NCI-H1105 treated with DMSO at 0.1 percent for 48 hours (cell line): ENCODE results near the gene KRTAP16-1.
"Not testable (repeated sequence)": the region's sequence is repeated elsewhere in the genome, so short reads cannot be mapped to it uniquely, and the experiment has no call there.

Experiments
- DNase-seq: peaks from one replicate; lab custom pipeline; 2025; lab: John Stamatoyannopoulos, UW

Gene KRTAP16-1, protein sequence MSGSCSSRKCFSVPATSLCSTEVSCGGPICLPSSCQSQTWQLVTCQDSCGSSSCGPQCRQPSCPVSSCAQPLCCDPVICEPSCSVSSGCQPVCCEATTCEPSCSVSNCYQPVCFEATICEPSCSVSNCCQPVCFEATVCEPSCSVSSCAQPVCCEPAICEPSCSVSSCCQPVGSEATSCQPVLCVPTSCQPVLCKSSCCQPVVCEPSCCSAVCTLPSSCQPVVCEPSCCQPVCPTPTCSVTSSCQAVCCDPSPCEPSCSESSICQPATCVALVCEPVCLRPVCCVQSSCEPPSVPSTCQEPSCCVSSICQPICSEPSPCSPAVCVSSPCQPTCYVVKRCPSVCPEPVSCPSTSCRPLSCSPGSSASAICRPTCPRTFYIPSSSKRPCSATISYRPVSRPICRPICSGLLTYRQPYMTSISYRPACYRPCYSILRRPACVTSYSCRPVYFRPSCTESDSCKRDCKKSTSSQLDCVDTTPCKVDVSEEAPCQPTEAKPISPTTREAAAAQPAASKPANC

DNA sequence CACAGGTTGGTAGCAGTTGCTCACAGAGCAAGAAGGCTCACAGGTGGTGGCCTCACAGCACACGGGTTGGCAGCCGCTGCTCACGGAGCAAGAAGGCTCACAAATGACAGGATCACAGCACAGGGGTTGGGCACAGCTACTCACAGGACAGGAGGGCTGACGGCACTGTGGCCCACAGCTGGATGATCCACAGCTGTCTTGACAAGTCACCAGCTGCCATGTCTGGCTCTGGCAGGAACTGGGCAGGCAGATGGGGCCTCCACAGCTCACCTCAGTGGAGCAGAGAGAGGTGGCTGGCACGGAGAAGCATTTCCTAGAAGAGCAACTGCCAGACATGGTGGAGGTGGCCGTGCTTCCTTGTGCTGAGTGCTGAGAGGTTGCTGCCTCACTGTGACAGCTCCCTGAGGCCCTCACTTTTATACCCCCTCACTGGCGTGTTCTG, at the start of gene KRTAP16-1:
Gene KRTAP16-1, minus strand, starts transcription at position 392 of the 442 bp plus-strand sequence. Its CDS starts 56 bp downstream, at position 336.
- no peak for DNase-seq

DNA sequence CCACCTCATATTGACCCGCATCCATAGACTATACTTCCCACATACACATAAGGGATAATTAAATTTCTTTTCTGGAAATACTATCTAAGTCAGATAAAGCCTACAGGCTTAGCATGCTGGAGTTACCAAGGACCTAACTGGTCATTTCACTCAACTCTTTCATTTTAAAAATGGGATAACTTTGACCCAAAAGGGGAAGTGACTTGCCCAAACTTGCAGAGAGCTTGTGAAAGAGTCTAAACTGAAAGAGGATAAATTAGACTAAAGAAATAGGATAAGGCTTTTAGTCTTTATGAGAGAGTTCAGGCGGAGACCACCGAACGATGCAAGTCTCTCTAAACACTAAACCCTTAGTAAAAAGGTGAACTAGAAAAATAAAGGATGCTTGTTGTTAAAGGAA, 45.4 kb upstream of the KRTAP16-1 start:
- no peak for DNase-seq

DNA sequence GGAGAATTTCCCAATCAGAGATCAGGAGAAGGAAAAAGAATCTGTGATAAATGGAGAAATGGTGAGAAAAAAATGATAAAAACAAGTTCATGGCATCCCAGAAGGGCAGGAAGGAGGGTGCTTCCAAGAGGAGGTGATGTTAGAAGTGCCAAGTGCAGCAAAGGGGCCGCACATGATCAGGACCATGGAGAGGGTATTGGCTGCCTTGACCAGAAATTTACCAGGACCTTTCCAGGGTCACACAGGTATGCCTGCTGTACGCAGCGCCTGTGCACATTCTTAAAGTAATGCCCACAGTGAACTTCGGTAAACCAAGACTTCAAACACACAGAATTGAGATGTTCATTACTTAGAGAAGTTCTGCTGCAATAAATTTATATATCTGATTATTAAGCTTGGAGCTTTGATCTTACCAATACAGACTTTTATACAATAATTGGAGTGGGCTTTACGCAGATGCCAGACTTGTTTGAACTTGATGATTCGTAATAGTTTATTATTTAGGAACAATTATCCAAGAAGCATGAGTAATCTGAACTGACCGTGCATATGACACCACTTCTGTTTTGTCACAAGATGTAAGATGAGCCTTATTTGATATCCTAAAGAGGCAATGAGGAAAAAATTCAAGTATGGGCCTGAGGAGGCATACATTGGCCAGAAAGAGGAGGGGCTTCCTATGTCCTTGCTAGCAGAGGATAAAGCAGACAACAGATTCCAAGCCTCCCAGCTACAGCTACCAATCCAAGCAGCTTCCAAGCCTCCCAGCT, 43.7 kb upstream of the KRTAP16-1 start:
- DNase-seq = peak; percentile 62

DNA sequence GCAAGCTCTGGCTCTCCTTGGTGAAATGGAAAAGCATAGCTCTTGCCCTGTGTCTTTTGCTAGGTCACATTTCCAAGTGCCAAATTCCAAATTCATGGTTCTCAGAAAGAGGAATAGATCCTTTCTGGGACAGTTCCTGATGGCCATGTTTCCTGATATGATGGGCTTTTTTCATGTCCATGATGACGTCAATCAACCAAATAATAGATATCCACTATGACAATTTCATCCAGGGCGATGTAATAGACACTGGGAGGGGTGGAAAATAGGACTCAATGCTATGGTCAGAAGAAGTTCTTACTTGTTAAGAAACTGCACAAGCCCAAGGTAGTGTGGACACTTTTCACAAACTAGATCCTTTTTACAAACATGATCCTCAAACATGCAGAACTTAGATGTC, 42.1 kb upstream of the KRTAP16-1 start:
- DNase-seq = no peak

DNA sequence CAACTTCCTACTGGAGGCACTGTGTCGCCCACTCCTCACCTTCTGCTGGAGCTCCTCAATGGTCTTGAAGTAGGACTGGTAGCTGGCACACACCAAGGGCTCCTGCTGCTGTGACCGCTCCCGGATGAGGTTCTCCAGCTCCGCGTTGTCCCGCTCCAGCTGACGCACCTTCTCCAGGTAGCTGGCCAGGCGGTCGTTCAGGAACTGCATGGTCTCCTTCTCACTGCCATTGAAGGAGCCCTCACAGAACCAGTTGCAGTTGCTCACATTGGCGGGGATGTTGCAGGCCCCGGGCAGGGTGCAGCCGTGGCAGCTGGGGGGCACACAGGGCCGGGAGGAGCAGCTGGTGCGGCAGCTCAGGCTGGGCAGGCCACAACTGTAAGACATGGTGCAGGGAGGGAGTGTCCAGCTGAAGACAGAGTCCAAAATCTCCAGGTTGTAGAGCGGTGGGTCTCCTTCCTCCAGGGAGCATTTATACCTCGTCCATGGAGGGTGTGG, 41.3 kb upstream of the KRTAP16-1 start, which contains the start of gene KRT33A:
Gene KRT33A, minus strand, starts transcription at position 448 of the 498 bp plus-strand sequence. Its CDS starts 61 bp downstream, at position 387.
- DNase-seq = not testable (repeated sequence)

DNA sequence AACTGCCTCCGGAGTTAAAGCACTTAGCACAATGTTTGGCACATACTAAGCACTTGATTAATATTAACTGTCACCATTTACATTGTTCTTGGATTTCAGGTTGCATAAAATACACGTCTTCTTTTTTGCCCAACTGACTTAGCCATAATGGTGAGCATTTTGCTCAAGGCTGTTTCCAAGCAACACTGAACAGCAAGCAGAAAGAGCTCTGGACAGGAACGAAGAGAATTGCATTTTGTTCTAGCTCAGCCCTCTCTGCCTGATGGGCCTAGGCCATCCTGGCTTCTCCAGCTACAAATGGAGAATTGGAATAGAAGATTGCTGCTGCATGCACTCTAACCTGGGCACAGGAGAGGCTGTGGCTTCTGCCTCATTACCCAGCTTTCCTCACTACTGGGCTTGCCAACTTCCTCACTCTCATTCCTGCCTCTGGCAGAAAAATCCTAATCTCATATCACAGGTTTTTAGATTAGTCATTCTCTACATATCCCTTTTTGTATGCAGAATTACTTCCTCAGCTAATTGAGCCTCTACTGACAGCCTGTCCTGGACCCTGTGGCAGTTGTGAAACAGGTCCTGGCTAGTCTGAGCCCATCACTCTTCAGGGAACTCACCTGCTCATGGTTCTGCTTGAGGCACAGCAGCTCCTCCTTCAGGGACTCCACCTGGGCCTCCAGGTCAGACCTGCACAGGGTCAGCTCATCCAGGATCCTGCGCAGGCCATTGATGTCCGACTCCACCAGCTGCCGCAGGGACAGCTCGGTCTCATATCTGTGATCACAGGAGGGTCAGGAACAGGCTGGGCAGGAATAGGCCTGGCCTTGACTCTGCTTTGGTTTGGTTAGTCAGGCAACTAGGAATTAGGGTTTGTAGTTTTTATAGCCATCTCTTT, 39.0 kb upstream of the KRTAP16-1 start:
- DNase-seq = no peak

DNA sequence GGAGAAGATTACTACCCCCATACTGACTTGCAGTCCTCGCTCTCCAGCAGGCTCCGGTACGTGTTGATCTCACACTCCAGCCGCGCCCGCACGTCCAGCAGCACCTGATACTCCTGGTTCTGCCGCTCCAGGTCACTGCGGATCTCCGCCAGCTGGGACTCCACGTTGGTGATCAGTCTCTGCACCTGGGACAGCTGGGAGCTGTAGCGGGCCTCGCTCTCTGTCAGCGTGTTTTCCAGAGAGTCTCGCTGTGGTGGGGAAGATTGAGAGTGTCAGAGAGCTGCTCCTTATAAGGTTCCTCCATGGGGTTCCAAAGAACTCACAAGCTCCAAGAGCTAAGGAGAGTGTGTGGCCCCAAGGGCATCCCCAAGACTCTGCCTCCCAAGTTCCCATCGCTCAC, 37.3 kb upstream of the KRTAP16-1 start:
- not testable (repeated sequence) for DNase-seq

DNA sequence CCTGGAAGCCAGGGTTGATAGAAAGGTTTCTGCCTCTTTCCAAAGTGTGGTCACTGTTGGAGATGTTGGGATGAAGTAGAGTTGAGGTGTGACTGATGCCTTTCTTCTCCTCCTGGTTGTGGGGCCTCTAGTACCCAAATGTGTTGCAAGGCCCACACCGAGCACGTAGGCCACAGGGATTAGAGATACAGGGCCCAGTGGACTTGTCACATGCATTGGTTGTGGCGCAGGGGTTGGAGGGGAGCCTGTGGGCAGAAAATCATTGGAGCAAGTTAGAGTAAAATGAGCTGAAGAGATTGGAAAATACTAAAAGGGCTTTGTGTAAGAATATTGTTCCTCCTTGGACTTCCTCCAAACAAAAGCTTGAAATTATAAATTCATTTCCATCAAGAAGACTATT, 36.9 kb upstream of the KRTAP16-1 start:
- no peak for DNase-seq

DNA sequence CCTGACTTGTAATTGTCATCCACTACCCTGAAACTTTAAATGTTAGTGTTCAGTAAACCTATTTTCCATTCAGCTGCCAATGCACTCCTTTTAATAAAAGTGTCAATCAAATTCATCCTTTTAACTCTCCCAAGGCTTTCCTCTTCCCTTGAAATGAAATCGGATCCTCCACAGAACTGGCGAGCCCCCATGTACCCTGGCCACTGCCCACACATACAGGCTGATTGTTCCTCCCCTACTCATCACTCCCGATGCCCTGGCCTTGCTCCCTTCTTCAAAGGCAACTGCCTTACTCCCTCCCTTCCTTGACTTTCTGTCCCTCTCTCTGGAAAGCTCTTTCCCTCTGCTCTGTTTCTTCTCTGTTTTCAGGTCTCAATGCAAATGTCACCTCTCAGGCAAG, 33.9 kb upstream of the KRTAP16-1 start:
- no peak for DNase-seq

DNA sequence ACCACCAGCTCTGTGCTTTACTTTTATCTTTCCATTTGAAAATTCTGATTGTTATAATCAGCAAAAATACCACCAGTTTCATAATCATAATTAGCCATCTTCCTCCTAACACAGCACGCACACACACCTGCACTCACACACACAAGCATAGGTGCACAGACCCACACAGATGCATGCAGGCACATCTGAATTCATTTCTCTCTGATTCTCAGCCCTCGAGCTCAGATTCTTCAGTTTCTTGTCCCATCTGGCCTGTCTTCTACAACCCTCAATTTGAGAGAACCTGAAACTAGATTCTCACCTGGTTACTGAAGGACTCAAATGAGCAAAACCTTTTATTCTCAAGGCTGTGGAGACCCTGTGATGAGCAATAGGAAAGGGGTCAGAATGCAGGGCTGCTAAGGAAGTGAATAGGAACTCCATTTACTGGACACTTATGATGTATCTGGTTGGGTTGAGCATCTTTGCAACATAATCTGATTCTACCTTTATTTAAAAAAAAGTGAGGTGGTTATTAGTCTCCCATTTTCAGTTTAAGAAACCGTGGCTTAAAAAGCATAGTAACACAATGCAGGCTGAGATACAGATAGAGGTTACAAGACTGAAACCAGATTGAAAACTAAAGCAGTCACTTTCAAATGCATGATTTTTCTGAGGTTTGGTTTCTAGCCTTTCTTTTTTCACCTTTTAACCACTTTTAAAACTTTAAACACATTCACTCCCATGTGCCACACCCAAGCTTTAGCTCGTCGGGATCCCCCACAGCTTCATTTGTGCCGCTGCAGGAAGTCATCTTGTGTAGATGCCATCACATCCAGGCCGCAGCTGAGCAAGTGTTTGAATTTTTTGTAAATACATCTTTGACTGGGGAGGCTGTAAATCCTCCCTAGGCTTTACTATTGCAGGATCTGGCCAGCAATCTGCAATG, 32.1 kb upstream of the KRTAP16-1 start:
- DNase-seq = no peak

DNA sequence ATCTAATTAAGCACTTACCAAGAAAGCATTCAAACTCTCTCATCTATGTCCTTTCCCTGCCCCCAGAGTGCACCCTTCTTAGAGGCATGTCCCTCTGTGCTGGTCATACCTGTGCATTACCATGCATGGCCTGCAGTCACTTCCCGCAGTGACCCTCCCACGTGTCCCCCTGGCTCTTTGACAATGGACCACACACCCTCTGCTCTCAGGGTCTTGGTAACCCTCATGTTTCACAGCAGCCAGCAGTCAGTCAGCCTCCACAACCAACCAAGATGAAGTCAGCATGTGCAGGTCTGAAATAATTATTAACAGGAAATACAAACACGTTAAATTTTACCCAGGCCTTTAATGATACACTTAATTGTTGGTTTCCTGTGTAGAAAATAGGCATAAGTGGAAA, 31.4 kb upstream of the KRTAP16-1 start:
- no peak for DNase-seq

DNA sequence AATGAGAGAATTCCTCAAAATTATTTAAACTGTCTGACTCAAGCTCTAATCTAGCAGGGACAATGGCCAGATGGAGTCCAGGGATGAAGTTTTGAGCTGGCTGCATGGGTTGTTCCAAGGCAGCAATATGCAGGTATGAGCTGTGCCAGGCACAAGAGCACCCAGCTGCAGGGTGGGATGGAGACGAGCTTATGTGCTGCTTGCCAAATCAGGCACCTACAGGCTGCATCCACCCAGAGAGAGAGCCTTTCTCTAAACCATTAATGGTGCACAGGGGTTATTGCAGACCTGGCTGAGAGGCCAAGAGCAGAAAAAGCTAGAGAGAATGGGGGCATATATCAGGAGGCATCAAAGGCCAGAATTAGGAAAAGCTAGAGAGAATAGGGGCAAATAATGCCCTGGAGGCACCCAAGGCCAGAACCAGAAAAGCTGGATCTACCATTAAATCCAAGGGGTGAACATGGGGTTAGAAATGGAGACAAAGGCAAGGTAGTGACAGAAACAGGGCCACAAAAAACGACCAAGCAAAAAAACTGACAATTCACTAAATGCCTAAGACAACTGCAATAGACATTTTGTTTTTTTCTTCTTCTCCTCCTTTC, 30.6 kb upstream of the KRTAP16-1 start:
- no peak for DNase-seq

DNA sequence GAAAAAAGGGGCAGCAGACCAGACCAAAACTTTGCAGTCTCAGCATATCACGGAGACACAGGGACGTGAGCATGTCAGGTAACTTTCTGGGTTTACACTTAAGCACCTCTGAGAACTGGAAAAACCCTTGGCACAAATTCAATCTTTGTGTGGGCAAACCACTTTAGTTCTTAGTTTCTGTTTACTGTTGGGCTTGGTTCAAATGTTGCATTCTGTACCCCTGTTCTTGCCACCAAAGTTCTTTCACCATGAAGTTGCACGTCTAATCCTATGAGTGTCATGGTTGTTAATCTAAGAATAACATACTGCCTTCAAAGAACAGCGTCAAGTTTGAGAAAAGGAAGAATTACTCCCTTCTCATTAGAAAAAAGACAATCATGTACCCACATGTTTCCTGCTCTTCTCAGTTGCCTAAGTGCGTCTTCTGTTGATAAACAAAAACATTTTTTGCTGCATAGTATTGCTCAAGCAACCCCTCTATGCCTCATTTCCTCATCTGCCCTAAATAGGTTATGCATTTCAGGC, 29.9 kb upstream of the KRTAP16-1 start:
- peak; percentile 12 for DNase-seq

DNA sequence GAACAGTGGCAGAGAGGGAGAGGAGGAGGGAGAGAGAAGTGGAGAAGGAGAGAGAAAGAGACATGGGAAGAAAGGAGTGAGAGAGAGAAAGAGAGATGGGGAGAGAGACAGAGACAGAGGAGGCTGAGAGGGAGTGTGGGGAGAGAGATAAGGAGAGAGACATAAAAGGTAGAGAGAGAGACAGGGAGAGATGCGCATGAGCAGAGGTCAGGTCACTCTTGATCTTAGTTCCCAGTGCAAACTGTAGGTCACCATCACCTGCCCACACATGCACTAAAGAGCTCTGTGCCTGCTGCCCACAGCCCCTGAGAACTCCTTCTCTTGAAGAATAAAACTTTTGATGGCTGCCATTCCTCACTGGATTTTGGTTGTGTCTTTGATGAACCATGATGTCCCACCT, 26.6 kb upstream of the KRTAP16-1 start:
- no peak for DNase-seq

DNA sequence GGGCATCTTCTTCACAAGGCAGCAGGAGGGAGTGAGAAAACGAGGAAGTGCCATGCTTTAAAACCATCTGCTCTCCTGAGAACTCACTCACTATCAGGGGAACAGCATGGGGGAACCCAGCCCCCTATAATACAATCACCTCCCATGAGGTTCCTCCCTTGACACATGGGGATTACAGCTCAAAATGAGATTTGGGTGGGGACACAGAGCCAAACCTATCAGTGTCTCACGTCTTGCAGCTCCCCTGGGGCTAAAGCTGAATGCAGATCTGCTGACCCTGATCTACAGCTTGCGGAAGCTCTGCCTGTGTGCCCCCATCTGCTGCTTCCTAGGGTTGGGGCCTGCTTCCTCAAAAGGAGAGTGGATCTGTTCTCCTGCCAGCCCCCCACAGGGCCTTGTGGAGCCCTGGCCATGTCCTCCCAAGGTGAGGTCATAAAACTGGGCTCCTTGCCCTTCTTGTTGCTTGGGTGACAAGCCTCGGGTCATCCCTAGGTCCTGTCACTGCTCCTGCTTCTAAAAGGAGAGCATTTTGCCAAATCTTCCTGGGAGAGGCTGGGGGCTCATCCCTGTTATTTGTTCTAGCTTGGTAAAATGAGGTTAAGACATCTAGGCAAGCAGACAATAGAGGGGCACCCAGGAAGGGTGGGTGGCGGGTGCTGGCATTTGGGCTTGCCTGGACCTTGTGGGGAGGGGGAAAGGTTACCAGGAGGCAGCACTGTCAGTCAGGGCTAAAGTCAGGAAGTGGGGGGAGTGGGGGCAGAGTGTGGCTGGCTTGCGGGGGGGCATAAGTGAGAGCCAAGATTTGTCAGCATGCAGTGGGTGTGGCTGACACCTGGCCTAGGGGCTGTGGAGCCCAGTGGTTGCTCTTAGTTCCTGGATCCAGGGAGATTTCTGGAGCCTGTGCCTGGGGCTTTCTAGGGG, 25.5 kb upstream of the KRTAP16-1 start:
- no peak for DNase-seq

DNA sequence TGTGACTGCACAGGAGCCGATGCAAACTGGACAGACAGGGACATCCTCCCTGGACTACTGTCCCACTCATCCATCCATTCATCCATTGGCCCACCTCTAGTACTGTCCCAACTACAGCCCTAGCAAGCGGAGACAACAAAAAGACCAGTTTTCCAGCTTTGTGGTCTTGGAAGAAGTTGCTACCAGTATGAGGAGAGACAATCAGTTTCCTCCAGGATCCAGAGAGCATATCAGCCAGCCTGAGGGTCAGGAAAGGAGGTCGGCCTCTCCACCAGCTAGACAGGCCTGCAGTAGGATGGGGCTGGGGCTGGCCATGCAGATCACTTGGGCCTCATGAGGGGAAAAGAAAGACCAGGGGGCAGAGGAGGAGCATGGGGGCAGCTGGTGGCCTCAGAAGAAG, 24.7 kb upstream of the KRTAP16-1 start:
- no peak for DNase-seq

DNA sequence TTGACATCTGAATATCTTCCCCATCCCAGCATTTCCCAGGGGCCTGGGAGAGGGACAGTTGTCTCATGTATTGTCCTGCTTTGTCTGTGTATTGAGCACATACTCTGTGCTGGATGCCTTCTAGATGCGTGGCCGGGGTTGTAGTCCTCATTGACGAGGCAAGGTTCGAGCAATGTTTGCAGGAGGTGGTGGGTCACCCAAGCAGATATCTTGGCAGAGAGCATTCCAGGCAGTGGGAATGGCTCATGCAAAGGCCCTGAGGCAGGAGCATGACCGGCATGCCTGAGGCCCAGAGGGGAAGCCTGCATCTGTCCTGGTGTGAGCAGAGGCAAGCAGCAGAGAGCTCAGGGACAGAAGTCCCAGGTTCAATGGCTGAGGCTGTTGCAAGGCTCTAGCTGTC, 24.0 kb upstream of the KRTAP16-1 start:
- DNase-seq = no peak

DNA sequence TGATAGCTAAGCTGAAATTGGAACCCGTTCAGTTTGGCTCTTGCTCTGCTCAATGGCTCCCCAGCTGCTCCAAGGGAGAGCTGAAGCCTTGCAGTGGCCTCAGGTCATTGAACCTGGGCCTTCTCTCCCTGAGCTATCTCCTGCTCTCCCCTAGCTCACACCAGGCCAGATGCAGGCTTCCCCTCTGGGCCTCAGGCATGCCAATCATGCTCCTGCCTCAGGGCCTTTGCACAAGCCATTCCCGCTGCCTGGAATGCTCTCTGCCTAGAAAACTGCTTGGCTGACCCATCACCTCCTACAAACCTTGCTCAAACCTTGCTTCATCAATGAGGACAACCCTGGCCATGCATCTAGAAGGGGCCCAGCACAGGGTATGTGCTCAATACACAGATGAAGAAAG, 23.1 kb upstream of the KRTAP16-1 start:
- DNase-seq = no peak

DNA sequence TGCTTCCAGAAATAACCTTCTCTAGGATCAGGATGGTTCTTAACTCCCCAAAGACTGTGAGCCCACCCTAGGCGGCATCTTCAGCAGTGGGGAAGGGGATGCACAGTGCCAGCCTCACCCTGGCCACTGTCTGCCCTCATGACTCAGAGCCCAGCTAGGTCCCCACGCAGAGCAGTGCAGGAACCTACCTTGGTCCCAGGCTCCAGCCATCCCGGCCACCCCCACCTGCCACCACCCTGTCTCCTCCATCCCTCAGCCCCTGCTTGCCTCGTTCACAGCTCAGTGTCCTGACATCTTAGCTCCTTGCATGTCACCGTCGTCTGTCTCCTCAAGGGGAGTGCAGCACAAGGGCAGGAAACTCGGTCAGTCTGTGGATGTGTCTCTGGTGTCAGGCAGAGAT, 22.5 kb upstream of the KRTAP16-1 start:
- no peak for DNase-seq
